ENCODE data around the gene C3orf22.
A peak's percentile ranks its signal among the peaks of the same experiment; 100 is the strongest.

C3orf22 gene

DNA sequence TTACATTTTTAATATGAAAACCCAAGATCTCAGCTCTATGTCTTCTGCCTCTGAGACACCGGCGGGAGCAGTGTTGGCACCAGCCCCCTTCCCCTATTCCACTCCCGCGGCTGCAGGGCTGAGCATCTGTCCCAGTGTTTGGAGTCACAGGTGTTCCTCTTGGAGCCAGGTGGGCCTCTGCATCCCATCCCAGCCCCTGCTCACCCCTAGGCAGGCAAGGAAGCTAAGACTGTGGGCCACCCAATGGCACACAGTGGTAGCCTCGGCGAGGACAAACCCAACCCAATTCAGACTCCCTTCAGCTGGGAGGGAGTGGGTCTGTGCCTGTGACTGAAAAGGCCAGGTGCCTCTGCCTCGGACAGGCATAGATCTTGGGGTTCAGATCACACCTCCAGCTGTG is 31.7 kb downstream of the C3orf22 start:
- no peak for DNase-seq

DNA sequence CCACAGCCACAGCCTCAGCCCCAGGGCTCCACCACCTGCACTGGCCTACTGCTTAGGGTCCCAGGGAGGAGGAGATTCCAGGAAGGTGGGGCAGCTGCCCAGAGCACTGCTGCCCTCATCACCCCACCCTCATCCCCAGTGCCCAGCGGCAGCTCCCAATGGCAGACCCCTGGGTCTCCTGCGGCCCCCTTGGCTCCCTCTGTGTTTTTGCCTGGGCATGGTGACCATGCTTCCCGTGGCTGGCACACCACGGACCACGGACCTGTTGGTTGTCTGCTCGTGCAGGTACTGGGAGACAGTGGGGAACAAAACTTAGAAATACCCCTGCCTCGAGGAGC is 32.1 kb downstream of the C3orf22 start:
- no peak for DNase-seq

DNA sequence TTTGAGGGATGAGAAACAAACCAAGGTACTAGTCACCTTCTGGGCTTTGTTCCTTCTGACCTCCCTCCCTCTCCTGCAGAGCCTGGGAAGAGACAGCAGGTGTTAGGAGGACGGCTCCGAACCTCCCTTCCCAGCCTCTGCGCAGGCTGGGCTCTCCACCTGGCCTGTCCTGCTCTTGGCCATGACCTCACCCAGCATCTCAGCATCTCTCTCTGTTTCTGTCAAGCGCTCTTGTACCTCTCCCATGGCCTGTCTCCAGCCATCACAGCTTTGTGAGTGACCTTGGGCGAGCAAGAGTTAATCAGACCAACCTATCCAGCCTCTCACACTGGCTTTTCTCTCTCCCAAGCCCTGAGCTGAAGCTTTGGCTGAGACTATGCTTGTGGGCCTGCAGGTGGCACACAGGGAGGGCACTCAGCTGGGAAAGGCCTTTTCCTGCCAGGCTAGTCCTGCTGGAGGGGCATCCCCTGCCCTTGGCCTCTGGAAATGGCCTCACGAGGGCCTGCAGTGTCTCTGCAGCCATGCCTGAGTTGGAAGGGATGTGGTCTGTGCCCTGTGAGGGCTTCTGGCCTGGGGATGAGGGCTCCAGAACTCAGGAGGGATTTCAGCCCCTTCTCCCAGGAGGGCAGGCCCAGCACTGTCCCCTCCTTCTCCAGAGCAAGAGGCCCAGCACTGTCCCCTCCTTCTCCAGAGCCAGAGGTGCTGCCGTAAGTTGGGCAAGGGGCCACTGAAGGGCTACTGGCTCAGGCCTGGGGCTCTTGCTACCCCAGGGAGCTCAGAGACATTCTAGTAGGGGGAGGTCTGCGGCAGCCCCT is 32.7 kb downstream of the C3orf22 start:
- no peak for DNase-seq

DNA sequence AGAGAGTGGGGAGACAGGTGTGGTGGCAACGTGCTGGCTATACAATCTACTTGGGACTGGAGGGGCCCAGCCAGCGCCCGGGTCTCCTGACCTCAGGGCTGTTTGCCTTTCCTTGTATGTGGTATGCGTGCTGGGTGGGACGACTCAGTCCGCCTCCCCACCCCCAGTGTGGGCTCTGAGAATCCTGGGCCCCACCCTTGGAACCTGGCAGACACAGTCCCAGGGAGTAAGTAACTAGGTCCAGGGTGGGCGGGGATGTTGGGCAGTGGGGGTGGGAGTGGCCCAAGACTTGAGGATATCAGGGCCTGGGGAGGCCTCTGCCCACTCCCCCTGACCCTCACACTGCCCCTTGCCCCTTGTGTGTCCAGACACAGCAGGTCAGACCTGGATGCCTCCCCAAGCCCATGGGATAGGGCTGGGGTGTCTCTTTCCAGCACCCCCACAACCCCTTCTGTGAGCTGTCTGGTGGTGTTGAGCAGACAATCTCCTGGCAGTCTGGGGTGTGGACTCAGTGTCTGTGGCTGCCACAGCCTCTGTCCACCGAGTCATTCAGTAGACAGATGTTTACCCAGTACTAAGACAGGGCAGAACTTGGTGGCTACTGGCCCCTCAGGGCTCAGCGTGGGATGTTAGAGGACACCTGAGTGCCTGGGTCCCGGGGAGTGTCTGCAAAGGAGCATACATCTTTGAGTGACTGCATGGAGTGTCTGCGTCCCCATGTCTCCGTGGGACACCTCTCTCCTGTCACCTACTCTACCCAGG is 33.5 kb downstream of the C3orf22 start:
- no peak for DNase-seq

DNA sequence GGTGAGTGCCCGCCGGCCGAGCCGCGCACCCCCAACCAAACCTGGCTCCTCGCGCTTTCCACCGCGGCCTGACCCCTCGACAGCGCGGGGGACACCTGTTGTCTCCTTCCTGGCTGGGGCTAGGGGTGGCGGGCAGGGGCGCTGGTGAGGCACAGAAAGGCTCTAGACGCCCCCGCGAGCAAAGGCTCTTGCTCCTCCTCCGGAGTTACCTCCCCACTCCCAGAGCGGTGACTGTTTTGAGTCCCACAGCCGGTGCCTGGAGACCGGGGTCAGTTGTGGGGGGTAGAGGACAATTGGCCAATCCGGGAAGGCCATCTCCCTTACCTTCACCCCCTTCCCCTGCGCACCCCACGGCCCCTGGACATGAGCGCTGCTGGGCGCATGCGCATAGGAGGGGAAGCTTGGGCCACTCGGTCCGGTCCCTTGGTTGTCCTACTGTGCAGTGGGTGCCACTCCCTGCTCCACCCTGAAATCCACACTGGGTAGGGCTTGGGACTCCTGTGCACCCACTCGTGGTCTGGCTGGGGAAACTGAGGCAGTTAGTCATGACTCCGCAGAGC is 34.2 kb downstream of the C3orf22 start:
- no peak for DNase-seq

DNA sequence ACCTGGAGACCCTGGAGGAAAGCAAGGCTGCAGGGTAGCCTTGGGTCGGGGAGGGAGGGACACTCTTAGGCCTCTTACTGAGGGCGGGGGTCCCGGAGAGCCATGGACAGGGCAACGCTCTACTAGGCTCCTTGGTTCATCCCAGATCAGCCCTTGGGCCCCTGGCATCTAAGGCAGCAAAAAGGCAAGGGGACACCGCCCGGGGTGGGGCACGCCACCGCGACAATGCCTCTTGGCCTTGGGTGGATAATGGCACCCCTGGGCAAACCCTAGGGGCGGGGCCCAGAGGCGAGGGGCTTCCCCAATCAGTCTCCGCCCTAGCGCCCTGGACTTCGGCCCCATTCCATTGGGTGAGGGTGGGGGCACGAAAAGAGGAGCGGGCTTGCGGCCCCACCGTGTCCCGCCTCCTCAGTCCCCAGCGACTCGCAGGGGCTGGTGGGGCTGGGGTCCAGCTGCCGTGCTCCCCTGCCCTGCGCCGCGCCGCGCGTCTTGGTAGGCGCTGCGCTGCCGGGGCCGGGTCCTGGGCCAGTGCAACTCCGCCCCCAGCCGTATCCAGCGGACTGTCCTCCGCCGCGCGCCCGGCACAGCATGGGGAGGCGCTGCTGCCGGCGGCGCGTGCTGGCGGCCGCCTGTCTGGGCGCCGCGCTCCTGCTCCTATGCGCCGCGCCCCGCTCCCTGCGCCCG is 34.8 kb downstream of the C3orf22 start, which contains the start of gene CHST13:
Gene CHST13 (plus strand): TSS at position 411 of the 684 bp plus-strand sequence. CDS start 178 bp downstream, at position 589.
- DNase-seq = no peak

DNA sequence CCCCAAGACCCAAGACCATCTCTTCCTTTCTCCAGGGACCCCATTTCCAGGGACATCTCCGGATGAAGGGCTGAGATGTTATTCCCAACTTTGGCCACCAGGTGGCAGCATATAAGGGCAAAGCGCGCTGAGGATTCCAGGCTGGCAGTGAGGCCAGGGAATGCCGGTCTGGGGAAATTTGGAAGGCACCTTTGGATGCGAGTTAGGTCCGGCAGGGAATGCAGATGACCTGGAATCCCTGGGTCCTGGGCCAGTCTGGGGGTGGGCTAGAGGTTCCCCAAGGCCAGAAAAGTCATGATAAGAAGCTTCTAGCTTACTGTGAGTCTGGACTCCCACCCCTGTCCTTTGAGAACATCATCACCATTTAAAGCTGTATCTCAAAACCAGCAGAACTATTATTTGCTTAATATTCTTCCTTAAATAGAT is 36.4 kb downstream of the C3orf22 start:
- peak; percentile 64 for DNase-seq

DNA sequence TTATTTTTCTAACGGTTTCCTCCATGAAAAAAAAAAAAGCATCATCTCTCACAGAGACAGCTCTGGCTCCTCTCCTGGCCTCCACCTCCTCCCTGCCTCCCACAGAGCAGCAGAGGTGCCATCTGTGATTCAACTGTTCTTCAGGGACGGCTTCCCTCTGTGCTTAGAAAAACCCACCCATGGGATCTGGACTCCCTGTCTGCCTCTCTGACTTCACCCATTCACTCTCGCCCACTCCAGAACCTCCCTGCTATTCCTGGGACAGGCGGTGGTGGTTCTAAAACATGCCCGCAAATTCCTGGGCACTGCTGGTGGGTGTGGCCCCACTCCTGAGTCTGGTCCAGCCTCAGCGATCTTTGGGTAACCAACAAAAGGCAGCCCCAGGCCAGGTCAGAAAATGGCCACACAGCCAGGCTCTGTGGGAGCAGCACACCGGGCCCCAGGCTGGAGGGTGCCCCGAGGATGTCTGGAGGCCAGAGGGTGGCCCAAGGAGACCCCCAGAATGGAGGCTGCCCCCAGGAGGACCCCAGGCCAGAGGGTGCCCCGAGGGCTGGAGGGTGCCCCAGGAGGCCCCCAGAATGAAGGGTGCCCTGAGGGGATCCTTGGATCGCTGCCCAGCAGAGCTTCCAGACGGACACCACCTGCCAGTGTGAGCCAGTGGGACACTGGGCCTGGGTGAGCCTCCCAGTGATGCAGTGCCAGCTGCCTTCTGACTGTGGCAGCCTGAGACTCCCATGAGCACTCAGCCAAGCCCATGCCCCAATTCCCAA is 37.4 kb downstream of the C3orf22 start:
- DNase-seq = no peak

DNA sequence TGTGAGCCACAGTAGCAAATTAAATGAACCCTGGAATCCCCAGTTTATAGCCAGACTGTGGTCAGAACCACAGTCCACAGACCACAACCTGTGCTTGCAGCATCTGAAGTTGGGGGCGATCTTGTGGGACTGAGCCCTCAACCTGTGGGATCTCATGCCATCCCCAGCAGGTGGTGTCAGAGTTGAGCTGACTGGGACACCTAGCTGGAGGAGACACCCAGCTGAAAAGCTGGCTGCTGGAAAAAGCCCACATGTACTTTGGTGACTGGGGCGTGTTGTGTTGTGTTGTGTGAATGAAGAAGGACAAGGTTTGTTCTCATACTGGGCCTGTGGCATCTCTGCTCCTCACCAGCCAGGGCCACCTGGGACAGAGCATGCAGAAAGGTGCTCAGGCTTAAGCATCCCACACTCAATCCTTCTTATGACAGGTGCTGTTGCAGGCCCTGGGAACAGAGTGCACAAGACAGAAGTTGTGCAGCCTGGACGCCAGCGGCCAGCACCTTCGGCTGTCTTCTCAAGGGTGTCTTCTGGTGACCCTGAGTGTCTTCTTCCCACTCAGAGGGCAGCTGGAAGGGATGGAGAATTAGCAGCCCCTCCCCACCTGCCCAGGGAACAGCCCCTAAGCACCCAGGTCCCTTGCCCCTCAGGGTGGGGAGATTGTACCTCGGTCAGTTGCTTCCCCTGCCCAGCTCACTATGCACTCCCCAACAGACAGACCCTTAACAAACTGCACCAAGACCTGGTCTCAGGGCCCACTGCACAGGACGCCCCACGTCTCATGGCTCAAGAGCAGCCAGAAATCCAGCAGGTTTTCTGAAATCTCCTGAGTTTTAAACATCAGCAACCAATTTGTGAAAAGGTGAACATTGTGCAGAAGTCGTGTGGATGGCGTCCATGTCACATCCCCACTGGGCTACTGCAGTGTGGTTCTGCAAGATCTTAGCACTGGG is 39.0 kb downstream of the C3orf22 start:
- no peak for DNase-seq

DNA sequence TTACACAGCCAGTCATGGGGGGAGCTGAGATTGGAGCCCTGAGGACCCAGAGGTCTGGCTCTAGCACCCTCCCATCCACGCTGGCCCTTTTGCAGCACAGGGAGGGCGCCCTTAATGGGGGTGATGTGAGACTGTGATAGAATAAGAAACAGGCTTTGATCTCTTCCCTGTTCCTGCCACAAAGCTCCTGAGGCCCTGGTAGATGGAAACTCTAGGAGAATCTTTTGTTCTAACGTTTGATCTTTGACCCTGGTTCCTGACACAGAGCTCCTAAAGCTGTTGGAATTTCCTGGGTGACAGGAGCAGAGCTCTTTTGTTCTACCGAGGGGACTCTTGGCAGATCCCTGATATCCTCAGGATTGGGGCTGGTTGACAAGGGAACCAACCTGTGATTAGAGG is 40.0 kb downstream of the C3orf22 start:
- DNase-seq = no peak

DNA sequence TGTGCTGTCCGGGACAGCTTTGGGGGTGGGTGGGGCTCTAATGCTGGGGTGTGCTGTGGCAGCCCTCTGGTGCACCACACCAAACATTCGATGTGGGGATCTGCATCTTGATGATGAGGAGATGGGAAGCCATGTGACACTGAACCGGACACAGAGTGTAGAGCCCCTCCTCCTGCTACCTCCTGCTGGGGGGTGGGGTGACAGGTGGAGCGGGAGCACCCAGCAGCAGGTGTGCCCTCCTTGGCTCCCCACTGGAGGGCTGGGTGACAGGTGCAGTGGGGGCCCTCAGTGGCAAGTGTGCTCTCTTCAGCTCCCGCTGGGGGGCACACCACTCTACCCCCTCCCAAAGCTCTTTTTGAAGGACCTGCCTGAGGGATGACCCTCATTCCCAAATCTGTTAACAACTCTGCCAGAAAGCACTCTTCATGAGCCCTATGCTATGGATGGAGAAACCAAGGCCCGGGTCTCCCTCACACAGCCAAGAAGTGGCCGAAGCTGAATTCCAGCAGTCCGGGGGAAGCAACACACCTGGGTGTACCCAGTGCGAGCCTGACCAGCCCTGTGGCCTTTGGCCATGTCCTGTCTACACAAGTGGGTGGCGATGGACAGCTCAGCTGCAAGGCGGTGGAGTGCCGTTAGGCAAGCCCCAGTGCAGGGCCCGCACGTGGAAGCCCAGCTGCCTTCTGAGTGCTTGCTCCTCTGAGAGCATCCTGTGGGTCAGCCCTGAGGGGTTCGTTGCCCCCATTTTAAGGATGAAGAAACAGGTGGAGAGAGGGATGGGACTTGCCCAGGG is 40.5 kb downstream of the C3orf22 start:
- DNase-seq = no peak

DNA sequence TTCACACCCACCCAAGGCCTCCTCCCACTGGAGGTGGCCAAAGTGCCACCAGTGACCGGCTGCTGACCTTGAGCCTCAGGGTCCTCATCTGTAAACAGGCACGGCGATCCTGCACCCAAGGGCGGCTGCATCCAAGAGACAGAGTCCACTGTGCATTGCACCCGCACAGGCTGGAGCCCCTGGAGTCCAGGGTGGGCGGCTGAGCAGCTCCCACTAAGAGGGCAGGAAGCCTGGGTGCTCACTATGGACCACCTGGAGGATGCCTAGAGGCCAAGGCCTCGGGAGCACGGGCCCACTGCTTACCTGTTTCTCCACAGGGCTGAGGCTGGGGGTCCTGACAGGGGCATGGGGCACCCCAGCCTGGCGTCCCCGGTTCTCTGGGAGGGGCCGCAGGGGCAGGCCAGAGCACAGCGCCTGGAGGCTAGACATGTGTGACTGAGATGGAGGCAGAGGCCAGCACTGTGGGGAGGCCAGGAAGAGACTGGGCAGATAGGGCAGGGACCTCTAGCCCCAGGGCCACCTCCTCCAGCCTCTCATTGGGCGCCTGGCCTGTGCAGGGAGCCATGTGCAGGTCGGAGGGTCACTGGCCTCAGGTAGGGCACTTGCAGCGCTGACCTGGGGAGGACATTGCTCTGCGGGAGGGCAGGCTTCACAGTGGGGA is 41.3 kb downstream of the C3orf22 start, which contains the start of gene UROC1:
Gene UROC1 (minus strand): TSS at position 483 of the 661 bp plus-strand sequence. CDS start 54 bp downstream, at position 429.
- DNase-seq = no peak

DNA sequence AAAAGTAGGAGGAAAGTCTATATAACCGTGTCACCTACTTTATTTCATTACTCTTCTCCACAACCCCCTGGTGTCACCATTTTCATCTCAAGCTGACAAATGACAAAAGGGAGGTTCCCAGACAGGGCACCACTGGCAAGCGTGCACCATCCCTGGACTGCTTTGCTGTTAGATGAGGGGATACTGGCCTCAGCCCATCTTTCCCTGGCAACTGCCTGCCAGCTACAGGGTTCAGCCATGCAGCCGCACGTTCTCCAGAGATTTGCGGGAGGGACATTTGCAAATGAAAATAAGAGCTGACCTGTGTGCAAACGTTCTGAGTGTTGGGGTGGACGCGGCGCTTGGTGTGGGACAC is 41.8 kb downstream of the C3orf22 start:
- no peak for DNase-seq

DNA sequence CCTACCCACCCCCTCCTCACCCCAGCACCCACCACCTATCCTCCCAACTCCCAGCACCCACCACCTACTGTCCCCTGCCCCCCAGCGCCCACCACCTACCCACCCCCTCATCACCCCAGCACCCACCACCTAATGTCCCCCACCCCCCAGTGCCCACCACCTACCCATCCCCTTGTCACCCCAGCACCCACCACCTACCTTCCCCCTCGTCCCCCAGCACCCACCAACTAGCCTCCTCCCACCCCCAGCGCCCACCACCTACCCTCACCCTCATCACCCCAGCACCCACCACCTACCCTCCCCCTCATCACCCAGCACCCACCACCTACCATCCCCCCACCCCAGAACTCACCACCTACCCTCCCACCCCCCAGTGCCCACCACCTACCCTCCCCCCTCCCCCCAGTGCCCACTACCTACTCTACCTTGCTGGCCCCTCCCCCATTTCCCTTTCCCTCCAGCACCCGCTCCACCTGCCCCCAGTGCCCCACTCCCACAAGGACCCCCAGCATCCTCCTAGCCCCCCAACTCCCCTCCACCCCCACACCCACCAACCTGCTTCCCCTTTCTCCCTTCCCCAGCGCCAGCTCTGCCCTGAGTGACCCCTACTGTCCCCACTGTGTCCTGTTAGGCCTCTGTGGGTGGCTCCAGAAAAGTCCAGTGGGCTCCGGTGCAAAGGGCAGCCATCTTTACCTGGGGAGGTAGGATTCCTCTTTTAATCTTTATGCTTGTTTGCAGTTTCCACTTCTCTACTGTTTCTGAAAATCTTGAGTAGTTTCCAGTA is 42.4 kb downstream of the C3orf22 start:
- DNase-seq = no peak

DNA sequence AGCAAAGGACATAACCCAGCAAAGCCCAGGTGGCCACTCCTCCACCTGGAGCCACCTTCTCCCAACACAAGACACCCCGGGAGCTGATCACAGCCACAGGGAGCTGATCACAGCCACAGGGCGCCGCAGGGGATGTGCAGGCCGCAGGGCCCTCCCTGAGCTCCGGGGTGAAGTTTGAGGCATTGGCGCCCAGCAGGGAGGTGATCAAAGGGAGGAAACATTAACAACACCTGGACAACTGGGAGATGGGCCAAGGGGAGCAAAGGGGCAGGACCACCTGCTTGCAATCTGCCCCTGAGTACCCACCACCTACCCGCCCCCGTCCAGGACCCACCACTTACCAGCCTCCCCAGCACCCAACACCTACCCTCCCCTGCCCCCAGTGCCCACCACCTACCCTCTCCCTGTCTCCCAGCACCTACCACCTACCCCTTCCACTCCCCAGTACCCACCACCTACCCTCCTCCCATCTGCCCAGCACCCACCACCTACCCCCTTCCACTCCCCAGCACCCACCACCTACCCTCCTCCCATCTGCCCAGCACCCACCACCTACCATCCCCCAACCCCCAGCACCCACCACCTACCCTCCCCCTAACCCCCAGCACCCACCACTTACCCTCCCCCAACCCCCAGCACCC is 43.5 kb downstream of the C3orf22 start:
- DNase-seq = no peak

DNA sequence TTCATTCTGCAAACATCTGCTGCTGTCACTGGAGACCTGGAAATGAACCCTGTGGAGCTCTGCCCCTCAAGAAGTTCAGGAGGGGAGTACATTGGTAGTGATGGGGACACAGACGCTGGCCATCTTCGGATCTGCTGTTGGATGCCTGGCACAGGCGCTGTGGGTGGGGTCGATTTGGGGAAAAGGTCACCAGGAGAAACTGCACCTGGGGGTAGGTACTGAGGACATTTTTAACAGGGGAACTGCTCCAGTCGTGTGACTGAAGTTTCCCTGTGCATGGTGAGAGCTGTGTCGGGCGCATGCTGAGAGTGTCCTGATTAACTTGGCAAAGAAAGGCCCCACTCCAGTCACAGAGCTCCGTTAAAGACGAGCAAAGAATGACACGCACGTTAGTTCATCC is 44.6 kb downstream of the C3orf22 start:
- DNase-seq = no peak

DNA sequence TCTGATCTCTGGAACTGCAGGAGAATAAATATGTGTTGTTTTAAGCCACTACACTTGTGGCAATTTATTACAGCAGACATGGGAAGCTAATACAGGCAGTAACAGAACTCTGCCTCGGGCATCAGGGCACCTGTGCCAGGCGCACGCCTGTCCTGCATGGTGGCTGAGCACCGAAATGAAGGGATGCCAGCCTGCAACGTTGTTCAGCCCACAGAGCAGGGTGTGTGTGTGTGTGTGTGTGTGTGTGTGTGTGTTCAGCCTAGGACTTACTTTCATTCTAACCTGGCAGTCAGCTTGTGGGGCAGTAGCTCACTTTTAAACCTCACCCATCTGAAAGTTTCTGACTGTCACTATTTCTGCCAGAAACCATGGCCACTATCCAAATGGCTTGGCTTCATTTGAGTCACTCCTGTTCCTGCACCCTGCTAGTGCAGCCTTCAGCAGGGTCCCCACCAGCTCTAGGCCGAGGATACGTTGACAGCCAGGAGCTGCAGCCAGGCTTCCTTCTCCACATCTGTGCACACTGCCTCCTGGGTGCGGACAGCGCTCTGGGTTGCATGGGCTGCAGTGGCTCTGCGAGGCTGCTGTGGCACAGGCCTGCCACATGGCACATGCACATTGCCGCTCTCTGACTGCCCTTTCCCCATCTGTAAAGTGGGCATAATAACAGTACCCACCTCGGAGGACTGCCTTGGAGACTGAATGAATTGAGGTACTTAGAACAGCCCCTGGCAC is 45.6 kb downstream of the C3orf22 start:
- no peak for DNase-seq

DNA sequence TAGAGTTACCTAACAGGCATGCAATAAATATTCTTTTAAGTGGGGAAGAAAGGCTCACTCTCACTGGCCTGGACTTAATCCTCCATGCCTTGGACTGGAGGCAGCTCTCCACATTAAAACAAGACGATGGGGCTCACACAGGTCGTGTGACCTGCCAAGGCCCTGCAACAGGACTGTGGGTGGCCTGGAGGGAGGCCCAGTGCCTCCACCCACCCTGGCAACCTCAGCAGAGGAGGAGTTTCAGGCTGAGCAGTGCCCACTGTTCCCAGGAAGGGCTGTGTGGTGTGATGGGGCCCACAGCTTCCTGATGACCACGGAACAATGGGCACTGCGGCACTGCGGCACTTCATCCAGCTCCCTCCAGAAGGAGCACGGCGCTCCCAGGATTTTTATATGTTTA is 46.7 kb downstream of the C3orf22 start:
- peak; percentile 63 for DNase-seq
